ENCODE results near the gene TDRD7.

TDRD7 gene

DNA sequence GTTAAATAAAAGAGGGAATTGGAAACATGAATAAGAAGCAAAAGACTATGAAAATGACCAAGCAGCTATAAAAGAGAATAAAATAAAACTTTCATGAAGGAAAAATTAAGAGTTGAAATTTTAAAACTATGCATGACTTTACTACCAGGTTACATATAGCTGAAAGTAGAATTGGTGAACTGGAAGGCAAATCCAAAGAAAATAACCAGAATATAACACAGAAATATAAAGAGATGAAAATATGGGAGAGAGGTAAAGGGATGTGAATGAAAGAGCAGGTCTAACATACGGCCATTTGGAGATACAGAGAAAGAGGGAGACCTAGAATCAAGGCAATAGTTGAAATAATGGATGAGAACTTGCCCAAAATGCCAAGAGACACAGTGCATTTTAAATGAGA lies 42.9 kb upstream of the TDRD7 start:
- TF ChIP-seq EP300 (IDR thresholded peaks at IDR 0.05; ENCODE audit: borderline replicate concordance), result no peak
- no peak for TF ChIP-seq TEAD4 (IDR thresholded peaks at IDR 0.05)
- TF ChIP-seq CEBPB (IDR thresholded peaks at IDR 0.05), result no peak

DNA sequence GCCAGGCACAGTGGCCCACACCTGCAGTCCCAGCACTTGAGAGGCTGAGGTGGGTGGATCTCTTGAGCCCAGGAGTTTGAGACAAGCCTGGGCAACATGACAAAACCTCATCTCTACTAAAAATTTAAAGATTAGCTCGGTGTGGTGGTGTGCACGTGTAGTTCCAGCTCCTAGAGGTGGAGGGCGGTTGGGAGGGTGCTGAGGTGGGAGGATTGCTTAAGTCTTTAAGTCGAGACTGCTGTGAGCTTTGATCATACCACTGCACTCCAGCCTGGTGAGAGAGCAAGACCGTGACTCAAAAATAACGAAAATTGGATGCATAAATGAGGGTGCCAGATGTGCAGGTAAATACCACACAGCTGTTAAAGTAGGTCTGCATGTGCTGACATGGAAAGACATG lies 39.3 kb upstream of the TDRD7 start:
- no peak for TF ChIP-seq FOXM1 (IDR thresholded peaks at IDR 0.05; ENCODE audit: borderline replicate concordance, low read depth)
- TF ChIP-seq ZBTB7A (IDR thresholded peaks at IDR 0.05; ENCODE audit: low read depth), result no peak
- no peak for TF ChIP-seq CEBPB (IDR thresholded peaks at IDR 0.05)
- no peak for TF ChIP-seq NFIC (IDR thresholded peaks at IDR 0.05)
- no peak for TF ChIP-seq CREB1 (IDR thresholded peaks at IDR 0.05; ENCODE audit: low read depth)
- no peak for TF ChIP-seq TEAD4 (IDR thresholded peaks at IDR 0.05)
- TF ChIP-seq, protein P1, sequence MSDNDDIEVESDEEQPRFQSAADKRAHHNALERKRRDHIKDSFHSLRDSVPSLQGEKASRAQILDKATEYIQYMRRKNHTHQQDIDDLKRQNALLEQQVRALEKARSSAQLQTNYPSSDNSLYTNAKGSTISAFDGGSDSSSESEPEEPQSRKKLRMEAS (IDR thresholded peaks at IDR 0.05), result no peak
- TF ChIP-seq TAF1 (IDR thresholded peaks at IDR 0.05; ENCODE audit: low read depth), result no peak
- TF ChIP-seq, protein P2, sequence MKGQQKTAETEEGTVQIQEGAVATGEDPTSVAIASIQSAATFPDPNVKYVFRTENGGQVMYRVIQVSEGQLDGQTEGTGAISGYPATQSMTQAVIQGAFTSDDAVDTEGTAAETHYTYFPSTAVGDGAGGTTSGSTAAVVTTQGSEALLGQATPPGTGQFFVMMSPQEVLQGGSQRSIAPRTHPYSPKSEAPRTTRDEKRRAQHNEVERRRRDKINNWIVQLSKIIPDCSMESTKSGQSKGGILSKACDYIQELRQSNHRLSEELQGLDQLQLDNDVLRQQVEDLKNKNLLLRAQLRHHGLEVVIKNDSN (IDR thresholded peaks at IDR 0.05), result no peak
- no peak for TF ChIP-seq YY1 (IDR thresholded peaks at IDR 0.05; ENCODE audit: low read depth)
- TF ChIP-seq, protein P3, sequence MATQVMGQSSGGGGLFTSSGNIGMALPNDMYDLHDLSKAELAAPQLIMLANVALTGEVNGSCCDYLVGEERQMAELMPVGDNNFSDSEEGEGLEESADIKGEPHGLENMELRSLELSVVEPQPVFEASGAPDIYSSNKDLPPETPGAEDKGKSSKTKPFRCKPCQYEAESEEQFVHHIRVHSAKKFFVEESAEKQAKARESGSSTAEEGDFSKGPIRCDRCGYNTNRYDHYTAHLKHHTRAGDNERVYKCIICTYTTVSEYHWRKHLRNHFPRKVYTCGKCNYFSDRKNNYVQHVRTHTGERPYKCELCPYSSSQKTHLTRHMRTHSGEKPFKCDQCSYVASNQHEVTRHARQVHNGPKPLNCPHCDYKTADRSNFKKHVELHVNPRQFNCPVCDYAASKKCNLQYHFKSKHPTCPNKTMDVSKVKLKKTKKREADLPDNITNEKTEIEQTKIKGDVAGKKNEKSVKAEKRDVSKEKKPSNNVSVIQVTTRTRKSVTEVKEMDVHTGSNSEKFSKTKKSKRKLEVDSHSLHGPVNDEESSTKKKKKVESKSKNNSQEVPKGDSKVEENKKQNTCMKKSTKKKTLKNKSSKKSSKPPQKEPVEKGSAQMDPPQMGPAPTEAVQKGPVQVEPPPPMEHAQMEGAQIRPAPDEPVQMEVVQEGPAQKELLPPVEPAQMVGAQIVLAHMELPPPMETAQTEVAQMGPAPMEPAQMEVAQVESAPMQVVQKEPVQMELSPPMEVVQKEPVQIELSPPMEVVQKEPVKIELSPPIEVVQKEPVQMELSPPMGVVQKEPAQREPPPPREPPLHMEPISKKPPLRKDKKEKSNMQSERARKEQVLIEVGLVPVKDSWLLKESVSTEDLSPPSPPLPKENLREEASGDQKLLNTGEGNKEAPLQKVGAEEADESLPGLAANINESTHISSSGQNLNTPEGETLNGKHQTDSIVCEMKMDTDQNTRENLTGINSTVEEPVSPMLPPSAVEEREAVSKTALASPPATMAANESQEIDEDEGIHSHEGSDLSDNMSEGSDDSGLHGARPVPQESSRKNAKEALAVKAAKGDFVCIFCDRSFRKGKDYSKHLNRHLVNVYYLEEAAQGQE (IDR thresholded peaks at IDR 0.05; ENCODE audit: low read depth), result no peak
- no peak for TF ChIP-seq TCF12 (IDR thresholded peaks at IDR 0.05; ENCODE audit: low read depth)
- no peak for TF ChIP-seq EGR1 (IDR thresholded peaks at IDR 0.05)
- TF ChIP-seq EP300 (IDR thresholded peaks at IDR 0.05; ENCODE audit: borderline replicate concordance), result no peak
- no peak for TF ChIP-seq RAD21 (IDR thresholded peaks at IDR 0.05; ENCODE audit: low read depth)

DNA sequence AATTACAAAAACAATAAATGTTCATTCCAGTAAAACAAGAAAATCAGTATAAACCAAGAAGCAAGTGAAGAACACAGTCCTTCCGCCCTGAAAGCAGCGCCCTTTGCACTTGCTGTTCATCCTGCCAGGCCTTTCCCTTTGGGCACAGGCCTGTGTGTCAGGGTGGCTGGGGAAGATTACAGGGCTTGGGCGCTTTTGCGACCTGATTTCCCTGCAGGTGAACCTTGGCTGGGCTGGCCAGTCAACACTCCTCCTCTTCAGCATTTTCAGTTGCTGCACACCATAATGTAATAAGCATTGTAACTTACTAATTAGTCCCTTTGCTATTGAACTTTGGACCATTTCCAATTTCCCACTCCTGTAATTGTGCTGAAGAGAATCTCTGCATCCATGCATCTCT lies 38.6 kb upstream of the TDRD7 start:
- no peak for TF ChIP-seq EP300 (IDR thresholded peaks at IDR 0.05; ENCODE audit: borderline replicate concordance)
- TF ChIP-seq RAD21 (IDR thresholded peaks at IDR 0.05; ENCODE audit: low read depth), result no peak
- TF ChIP-seq TAF1 (IDR thresholded peaks at IDR 0.05; ENCODE audit: low read depth), result no peak
- TF ChIP-seq, protein P2 (IDR thresholded peaks at IDR 0.05), result no peak
- TF ChIP-seq CREB1 (IDR thresholded peaks at IDR 0.05; ENCODE audit: low read depth), result no peak
- no peak for TF ChIP-seq EGR1 (IDR thresholded peaks at IDR 0.05)
- no peak for TF ChIP-seq TCF12 (IDR thresholded peaks at IDR 0.05; ENCODE audit: low read depth)
- TF ChIP-seq CEBPB (IDR thresholded peaks at IDR 0.05), result no peak
- TF ChIP-seq YY1 (IDR thresholded peaks at IDR 0.05; ENCODE audit: low read depth), result no peak
- TF ChIP-seq NFIC (IDR thresholded peaks at IDR 0.05), result no peak
- TF ChIP-seq, protein P3 (IDR thresholded peaks at IDR 0.05; ENCODE audit: low read depth), result no peak
- no peak for TF ChIP-seq TEAD4 (IDR thresholded peaks at IDR 0.05)
- TF ChIP-seq ZBTB7A (IDR thresholded peaks at IDR 0.05; ENCODE audit: low read depth), result no peak
- TF ChIP-seq, protein P1 (IDR thresholded peaks at IDR 0.05), result no peak
- TF ChIP-seq FOXM1 (IDR thresholded peaks at IDR 0.05; ENCODE audit: borderline replicate concordance, low read depth), result no peak

DNA sequence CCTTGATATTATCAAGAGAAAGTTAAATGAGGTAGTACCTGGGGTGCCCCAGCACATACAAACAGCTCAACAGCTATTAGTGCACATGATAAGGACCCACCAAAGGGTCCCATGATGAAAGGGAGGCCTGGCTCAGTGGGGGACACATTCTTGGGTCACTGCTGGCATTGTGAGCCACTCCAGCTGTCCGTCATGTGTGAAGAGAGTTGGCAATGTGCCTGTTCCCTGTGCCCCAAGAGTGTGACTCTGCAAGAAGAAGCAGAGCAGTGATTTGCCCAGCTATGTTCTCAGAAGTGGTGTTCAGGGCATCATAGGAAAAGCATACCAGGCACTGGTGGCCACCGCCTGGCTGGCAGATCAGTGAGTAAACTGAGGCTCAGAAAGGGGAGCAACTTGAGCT lies 37.1 kb upstream of the TDRD7 start:
- no peak for TF ChIP-seq YY1 (IDR thresholded peaks at IDR 0.05; ENCODE audit: low read depth)
- no peak for TF ChIP-seq EP300 (IDR thresholded peaks at IDR 0.05; ENCODE audit: borderline replicate concordance)
- TF ChIP-seq, protein P1 (IDR thresholded peaks at IDR 0.05), result no peak
- TF ChIP-seq RAD21 (IDR thresholded peaks at IDR 0.05; ENCODE audit: low read depth), result no peak
- no peak for TF ChIP-seq TEAD4 (IDR thresholded peaks at IDR 0.05)
- TF ChIP-seq ZBTB7A (IDR thresholded peaks at IDR 0.05; ENCODE audit: low read depth), result no peak
- TF ChIP-seq EGR1 (IDR thresholded peaks at IDR 0.05), result no peak
- TF ChIP-seq CREB1 (IDR thresholded peaks at IDR 0.05; ENCODE audit: low read depth), result no peak
- no peak for TF ChIP-seq TCF12 (IDR thresholded peaks at IDR 0.05; ENCODE audit: low read depth)
- no peak for TF ChIP-seq TAF1 (IDR thresholded peaks at IDR 0.05; ENCODE audit: low read depth)
- TF ChIP-seq, protein P3 (IDR thresholded peaks at IDR 0.05; ENCODE audit: low read depth), result no peak
- TF ChIP-seq, protein P2 (IDR thresholded peaks at IDR 0.05), result no peak
- no peak for TF ChIP-seq NFIC (IDR thresholded peaks at IDR 0.05)
- TF ChIP-seq CEBPB (IDR thresholded peaks at IDR 0.05), result no peak
- no peak for TF ChIP-seq FOXM1 (IDR thresholded peaks at IDR 0.05; ENCODE audit: borderline replicate concordance, low read depth)

Measured in Ishikawa (cell line).